Stimulated activated CD8-positive, alpha-beta memory T cell treated with anti-CD3 and anti-CD28 coated beads, Interleukin-2, amount 100 ng/mL, for 48 hours (primary cell): ENCODE results near the gene KIF2B.
"Not testable (repeated sequence)": the region's sequence is repeated elsewhere in the genome, so short reads cannot be mapped to it uniquely, and the experiment has no call there.

Source experiments
- DNase-seq, 2 donors: peaks; one replicate each; pipeline ENCODE4 v3.0.0-alpha.2; 2020; ENCODE audit warnings: low read depth in 2 of 2

Gene KIF2B, protein sequence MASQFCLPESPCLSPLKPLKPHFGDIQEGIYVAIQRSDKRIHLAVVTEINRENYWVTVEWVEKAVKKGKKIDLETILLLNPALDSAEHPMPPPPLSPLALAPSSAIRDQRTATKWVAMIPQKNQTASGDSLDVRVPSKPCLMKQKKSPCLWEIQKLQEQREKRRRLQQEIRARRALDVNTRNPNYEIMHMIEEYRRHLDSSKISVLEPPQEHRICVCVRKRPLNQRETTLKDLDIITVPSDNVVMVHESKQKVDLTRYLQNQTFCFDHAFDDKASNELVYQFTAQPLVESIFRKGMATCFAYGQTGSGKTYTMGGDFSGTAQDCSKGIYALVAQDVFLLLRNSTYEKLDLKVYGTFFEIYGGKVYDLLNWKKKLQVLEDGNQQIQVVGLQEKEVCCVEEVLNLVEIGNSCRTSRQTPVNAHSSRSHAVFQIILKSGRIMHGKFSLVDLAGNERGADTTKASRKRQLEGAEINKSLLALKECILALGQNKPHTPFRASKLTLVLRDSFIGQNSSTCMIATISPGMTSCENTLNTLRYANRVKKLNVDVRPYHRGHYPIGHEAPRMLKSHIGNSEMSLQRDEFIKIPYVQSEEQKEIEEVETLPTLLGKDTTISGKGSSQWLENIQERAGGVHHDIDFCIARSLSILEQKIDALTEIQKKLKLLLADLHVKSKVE

DNA sequence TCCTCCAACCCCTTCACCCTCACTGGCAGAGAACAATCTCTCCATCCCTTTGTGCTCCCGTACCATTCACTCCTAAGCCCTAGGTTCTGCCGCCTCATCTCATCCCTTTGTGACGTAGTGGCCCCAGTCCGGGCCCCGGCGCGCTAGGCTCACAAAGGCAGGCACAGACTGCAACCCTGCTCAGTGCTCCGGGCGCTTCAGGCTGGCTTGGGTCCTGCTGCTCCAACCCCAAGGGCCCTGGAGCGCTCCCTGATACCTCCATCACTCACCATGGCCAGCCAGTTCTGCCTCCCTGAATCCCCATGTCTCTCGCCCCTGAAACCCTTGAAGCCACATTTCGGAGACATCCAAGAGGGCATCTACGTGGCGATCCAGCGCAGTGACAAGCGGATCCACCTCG lies at the start of gene KIF2B:
Gene KIF2B (plus strand): TSS at position 164 of the 400 bp plus-strand sequence. CDS start 107 bp downstream, at position 271.
- no peak for DNase-seq

GRCh38 chr17:53780320-53780719 lies 42.4 kb upstream of the KIF2B start:
- DNase-seq = no peak

- DNase-seq = no peak
Observed at GRCh38 chr17:53791551-53791950, 31.2 kb upstream of the KIF2B start.

- DNase-seq = no peak
Observed at GRCh38 chr17:53792451-53792850, 30.3 kb upstream of the KIF2B start.

DNA sequence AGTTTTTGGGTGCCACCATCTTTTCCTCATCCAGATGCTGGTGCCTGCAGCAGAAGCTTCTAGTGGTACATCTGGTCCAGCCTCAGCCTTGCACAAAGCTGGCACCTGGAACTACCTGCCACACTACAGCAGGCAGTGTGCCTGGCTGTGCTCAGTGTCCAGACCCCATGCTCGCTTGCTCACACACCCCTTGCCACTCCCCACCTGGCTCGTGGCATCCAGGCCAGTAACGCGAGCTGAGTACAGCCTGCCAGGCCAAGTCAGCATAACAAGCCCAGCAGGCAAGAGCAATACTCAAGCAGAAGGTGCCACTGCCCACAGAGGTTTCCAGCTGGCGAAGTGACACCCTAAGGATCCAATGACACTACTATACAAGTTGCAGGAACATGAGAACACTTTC lies 29.7 kb upstream of the KIF2B start:
- DNase-seq = no peak

DNA sequence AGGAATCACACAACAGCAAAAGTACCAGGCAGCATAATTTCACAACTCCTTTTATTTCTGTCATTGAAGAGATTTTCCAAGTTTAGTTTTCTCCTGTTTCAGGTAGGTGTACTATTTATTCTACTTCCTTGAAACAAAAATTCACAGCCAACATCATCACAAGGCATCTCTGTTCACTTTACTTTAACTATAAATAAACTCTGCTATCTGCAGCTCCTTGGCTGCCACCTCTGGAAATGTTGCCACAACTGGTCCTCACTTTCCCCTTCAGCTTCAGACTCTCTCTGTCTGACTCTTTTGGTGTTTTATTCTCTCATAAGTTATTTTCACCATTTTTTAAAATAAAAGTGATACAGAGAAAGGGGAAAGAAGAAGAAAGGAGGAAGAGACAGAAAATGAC lies 27.9 kb upstream of the KIF2B start:
- DNase-seq = no peak

GRCh38 chr17:53796642-53797041 lies 26.1 kb upstream of the KIF2B start:
- DNase-seq = no peak

- DNase-seq = no peak
Observed at GRCh38 chr17:53797501-53797900, 25.2 kb upstream of the KIF2B start.

DNA sequence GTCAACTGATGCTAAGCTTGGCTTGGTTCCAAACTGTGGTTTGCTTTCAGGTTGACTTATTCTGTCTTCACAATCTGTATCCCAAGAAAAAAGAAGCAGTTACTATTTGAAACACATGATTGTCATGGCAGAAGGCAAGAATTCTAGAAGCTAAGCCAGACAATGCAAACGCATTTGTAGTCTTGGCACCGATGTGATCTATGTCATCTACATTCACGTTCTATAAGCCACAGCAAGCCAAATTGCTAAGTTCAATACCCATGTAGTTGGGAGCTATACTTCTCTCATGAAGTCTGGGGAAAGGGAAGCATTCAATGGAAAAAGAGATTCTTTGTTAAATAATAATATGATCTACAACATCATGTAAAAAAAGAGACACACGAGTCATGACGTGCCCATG lies 18.3 kb upstream of the KIF2B start:
- no peak for DNase-seq

- DNase-seq = no peak
Observed at GRCh38 chr17:53806473-53806872, 16.3 kb upstream of the KIF2B start.

- DNase-seq = no peak
Observed at GRCh38 chr17:53807286-53807685, 15.4 kb upstream of the KIF2B start.

DNA sequence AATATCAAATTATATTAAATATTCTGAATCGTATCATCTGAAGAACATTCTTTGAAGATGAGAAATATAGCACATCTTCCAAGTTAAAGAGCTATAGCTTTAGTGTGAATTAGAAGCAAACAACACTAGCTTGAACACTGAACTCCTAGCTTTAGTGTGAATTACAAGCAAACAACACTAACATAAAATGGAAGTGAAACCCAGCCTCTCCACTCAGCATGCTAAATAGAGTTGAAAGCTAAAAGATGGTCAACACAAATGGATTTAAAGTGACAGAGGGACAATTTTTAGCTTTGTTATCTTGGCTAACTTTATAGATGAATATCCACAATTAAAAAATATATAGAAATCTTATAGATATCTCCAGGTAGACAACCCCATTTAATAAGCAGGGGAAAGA lies 4.5 kb upstream of the KIF2B start:
- no peak for DNase-seq

DNA sequence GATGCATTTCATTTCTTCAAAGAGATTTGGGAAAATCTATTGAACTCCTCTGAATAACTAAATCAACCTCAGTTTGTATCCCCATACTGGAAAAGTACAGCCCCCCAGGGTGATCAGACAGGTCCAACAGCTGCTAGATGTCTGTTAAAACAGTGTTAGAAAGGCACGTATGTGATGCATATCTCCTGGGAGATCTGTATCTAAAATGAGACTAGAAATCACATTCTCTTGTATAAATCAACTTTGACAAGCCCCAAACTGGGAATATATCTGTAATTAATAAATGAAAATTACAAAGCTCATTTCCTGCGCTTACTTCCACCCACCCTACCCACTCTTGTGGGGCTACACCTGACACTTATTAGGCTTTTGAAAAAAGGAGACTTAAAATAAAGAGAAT lies 3.8 kb upstream of the KIF2B start:
- no peak for DNase-seq

DNA sequence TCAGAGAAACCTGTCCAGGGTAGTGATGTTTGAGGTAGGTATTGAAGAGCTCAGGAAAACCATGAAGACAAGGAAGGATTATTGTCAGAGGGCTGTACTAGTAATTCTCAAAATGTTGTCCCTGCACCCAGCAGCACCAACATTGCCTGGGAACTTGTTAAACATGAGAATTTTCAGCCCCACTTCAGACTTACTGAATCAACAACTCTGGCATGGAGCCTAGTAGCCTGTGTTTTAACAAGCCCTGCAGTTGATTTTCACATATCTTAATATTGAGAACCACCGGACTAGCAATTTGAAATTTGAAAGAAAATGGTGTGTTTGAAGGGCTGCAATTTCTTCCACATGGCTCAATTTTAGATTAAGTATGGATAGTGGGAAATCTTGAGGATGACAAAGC lies 2.8 kb upstream of the KIF2B start:
- no peak for DNase-seq

DNA sequence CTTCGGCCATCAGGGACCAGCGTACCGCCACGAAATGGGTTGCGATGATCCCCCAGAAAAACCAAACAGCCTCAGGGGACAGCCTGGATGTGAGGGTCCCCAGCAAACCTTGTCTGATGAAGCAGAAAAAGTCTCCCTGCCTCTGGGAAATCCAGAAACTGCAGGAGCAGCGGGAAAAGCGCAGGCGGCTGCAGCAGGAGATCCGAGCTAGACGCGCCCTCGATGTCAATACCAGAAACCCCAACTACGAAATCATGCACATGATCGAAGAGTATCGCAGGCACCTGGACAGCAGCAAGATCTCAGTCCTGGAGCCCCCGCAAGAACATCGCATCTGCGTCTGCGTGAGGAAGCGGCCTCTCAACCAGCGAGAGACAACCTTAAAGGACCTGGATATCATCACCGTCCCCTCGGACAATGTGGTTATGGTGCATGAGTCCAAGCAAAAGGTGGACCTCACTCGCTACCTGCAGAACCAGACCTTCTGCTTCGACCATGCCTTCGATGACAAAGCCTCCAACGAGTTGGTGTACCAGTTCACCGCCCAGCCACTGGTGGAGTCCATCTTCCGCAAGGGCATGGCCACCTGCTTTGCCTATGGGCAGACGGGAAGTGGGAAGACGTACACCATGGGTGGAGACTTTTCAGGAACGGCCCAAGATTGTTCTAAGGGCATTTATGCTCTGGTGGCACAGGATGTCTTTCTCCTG lies 769 bp downstream of the KIF2B start:
- no peak for DNase-seq

GRCh38 chr17:53834771-53835170 lies 12.0 kb downstream of the KIF2B start:
- not testable (repeated sequence) for DNase-seq

DNA sequence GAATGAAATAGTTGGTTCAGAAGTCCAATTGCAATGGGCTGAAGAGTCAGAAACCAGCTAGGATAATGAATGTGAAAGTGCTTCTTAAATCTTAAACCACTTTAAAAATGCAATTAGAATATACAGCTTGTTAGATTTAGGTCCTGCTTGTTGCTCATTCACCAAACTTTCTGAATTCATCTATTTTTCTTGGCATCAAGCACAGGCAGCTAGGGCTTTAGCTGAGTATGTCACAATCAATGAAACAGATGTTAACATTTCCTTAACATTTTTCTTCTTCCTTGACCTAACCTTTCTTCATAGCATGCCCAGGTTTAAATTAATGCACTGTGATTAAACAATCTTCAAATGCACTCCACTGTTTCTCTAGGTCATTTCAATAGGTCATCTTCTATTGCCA lies 14.4 kb downstream of the KIF2B start:
- no peak for DNase-seq

DNA sequence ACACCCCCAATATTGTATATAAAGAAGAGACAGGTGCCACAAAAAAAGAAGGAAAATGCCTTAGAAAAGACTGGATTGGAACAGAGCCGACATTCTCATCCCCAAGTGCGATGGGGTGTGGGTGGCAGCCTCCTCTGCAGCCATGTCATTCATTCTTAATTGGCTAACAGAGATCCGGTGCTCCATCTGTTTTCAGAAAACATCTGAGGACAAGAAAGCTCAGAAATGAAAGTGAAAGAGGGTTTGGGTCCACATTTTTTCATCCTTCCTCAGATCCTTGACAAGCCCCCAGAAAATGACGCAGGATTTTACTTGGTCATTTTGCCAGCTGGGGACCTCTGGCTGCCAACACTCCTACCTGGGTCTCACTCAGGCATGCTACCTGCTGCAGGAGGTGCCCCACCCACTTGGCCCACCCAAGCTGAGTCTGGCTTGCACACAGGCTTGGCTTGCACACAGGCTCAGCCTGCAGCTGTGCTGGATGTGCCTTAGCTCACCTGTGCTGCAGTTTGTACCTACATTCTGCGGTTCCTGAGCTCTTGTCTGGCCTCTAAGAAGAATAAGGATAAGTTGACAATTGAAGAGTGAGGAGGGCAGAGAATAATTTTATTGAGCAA lies 21.9 kb downstream of the KIF2B start:
- DNase-seq = no peak

GRCh38 chr17:53871128-53871527 lies 48.4 kb downstream of the KIF2B start:
- DNase-seq = not testable (repeated sequence)
